Stimulated activated CD8-positive, alpha-beta memory T cell treated with anti-CD3 and anti-CD28 coated beads, Interleukin-7, amount 100 ng/mL, for 1 hour (primary cell): ENCODE measurements around the gene POLE3.
"Not testable (repeated sequence)": the region's sequence is repeated elsewhere in the genome, so short reads cannot be mapped to it uniquely, and the experiment has no call there.

Source experiments
- DNase-seq, 2 donors: peaks; one replicate each; pipeline ENCODE4 v3.0.0-alpha.2; 2020; ENCODE audit warnings: low read depth in 2 of 2

POLE3 gene

DNA sequence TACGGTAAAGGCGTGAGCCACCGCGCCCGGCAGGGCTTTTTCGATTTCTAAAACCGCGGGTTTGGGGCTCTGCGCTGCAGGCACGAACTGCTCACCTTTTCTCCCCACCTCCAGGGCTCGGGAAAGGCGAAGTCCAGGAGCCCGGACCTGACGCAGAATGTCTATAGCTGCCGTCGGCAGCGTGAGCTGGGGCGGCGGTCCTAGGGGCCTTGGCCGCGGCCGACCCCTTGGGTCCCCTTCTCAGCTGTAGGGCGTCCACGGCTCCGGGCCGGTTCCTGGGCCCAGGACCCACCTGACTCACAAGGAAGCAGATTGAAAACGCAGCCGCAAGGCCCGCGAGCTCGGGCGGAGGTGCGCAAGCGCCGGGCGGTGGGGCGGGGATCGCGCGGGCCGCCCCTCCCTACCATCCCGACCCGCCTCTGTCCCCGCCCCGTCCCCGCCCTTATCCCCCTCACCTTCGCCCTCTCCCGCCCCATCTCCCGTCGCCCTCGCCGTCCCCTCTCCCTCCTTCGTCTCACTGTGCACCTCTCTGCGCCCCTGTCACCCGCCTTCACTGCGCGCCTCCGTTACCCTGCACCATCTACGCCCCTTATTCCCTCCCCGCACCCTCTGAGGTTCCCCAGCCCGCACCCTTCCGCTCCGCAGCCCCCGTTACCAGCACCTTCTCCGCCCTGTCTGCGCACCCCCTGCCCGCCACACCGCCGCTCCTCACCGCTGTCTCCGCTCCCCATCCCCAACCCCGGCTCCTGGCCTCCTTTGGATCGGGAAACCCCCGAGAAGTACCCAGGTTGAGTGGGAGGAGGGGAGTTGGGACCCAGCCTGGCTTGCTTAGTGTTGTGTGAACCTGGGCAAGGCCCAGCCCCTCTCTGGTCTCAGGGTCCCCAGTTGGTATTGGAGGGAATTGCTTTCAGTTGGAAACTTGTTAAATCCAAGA is 33.6 kb downstream of the POLE3 start, which contains the start of gene HDHD3:
Gene HDHD3 (minus strand): TSS at position 353 of the 934 bp plus-strand sequence. CDS start 2,632 bp downstream, outside the sequence.
- DNase-seq = peak; percentile 60 to 68

DNA sequence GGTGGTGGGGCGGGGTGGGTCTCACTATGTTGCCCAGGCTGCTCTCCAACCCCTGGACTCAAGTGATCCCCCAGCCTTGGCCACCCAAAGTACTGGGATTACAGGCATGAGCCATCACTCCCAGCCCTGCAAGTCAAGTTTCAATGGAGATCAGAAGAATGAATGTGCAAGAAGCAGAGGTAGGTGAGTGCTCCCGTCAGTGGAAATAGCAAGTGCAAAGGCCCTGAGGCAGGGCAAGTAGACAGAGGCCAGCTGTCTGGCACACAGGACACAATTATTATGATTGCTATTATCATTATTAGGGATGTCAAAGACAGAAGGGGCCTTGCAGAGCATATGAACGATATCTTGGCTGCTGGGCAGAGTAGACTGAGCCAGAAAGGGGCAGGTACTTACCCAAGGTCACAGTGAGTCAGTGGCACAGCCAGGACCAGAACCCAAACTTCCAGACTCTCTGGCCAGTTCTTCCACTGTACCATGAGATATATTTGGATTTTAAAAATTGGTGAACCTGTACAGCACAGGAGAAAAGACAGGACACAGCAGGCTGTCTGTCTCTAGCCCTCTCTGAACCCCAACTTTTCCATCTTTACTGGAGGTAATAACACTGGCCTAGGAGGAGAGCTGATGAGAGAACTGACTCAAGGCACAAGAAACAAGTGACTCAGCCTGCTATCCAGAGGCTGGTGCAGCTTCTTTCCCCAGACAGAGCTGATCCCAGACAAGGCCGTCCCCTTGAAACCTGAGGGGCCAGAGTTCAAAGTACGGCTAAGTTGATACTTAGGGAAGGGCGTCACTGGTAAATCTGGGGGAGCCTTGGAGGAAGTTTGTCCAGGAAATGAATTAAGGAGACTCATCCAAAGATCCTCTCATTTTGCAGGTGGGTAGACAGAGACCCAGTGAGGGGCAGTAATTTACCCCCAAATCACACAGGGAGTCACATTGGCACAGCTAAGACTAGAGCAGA is 35.1 kb downstream of the POLE3 start:
- no peak for DNase-seq

DNA sequence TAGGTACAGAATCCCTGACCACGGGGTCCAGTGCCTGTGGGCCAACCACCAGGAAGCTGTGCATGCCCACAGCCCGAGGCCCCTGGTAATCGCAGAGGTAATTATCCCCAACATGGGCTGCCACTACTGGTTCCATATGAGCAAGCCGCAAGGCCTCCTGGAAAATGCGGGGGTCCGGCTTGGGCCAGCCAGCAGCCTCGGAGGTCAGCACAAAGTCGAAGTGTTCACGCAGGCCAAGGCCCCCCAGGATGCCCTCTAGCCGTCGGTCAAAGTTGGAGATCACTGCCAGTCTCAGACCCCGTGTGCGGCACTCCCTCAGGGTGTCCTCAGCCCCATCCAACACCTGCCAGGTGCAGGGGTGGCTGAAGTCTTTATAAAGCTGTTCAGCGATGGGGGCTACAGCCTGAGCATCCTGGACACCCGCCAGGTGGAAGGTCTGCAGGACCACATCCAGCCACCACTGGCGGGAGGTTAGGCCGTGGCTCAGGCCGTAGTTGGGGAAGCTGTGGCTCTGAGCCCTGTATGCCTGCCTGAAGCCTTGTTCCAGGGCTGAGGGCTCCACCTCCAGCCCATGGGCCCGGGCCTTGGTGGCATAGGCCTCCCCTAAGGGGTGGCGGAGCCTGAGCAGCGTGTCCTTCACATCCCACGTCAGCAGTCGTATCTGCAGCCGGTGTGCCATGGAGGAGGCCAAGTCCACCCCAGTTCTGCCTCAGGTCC is 36.6 kb downstream of the POLE3 start:
- DNase-seq = no peak

DNA sequence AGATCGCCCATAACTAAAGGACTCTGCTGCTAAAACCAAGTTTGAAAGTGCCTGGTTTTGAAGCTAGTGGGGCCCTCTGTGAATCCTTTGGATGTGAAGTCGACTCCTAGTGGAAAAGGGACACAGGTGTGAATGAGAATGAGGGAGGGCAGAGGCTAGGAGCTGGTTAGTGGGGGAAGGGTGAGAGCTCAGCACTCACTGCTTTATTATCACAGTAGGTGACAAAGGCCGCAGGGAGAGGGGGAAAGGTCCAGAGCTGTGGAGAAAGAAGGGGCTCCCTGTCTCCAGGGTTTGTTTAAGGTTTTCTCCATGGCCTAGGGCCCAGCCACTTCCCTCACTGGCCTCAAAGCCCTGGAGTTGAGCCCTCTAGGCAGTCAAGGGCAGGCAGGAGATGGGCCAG is 37.2 kb downstream of the POLE3 start:
- no peak for DNase-seq

DNA sequence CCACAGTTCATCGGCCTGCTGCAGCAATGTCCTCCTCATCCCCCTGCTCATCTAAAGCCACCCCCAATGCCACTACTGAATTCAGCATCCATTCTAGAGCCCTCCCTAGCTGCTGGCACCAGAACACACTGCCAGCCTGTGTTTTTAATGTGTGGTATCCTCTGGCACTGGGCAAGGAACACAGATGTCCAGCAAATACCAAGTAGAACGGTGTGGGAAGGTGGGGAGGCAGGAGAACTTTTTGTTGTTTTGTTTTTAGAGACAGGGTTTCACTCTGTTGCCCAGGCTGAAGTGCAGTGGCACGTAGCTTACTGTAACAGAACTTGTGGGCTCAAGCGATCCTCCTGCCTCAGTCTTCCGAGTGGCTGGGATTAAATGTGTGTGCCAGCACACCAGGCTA is 38.4 kb downstream of the POLE3 start:
- DNase-seq = no peak

DNA sequence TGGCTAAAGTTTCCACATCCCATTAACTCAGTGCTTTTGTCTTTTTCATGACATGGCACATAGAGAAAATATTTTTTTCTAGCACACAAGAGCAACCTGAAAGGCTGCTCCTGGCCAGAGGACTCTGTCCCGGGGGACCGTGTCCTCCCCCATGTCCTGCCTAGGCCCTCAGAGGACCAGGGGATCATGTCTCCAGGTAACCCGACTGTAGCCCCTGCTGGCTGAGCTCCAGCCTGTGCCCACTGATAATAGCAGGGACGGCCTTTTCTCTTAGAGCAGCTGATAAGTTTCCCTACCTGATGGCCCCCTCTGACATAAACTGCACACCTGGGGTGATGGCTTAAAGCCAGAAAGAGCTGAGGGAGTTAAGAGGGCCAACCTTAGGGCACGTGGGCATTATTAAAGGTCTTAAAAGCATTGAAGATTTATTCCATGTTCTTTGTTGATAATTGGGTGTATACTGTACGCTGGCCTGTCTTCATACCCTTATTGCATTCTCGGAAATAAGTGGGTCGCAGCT is 39.6 kb downstream of the POLE3 start:
- DNase-seq = no peak

DNA sequence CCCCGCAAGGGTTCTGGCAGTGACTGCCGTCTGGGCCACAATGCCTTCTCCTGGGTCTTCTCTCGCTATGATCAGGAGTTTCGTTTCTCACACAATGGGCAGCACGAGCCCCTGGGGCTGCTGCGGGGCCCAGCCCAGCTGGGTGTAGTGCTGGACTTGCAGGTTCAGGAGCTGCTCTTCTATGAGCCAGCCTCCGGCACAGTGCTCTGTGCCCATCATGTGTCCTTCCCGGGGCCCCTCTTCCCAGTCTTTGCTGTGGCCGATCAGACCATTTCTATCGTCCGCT is 40.7 kb downstream of the POLE3 start:
- no peak for DNase-seq

DNA sequence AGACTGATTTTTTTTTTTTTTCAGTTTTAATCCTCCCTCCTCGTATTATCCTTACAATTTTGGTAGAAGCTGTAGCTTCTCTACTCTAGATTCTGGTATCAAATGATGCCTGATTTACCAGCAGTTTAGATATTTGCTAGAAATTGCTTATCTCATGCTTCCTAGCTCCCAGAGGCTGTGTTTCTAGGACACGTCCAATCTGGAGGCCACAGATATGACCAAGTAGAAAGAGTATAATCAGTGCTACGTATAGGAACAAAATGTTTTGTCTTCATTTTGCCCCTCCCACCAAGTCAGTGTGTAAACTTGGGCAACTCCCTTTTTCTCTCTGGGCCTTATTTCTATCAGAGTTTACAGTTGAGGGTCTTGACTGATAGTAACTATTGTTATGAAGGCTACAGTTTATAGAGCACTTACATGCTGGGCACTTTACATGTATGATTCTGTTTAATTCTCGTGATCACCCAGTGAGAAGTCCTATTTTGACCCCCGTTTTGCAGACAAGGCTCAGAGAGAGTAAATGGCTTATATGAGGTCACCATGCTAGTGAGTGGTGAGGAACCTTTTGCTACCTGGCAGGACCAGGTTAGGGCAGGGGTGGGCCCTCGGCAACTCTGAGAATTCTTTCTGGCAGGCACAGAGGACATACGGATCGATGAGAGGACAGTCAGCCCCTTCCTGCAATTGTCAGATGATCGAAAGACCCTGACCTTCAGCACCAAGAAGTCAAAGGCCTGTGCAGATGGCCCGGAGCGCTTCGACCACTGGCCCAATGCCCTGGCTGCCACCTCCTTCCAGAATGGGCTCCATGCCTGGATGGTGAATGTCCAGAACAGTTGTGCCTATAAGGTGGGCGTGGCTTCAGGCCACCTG is 41.3 kb downstream of the POLE3 start:
- DNase-seq = no peak

DNA sequence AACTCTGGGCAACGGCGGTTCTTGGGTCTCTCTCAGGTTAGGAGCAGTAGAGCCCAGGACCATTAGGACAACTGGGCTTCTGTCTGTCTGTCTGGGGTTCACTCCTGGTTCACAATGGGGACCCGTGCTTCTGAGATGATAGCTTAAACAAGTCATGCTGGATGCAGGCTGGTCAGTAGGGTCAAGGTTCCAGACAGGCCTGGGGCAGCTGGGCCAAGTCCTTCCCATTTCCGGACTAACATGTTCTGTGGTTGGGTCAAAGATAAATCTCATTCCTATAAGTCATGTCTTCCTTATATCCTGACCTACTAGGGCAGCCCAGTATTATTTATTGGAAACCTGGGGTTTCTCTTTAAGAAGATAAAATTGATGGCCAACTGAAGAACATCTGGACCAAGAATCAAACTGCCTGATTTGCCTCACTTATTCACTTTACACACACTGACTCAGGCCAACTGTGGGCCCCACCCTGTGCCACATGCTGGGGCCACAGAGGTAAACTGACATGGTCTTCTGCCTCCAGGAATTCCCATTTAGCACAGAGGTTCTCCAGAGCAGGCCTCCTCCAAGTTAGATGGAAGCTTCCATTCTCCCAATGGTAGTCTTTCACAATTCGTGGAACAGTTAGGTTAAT is 42.0 kb downstream of the POLE3 start:
- DNase-seq = no peak

DNA sequence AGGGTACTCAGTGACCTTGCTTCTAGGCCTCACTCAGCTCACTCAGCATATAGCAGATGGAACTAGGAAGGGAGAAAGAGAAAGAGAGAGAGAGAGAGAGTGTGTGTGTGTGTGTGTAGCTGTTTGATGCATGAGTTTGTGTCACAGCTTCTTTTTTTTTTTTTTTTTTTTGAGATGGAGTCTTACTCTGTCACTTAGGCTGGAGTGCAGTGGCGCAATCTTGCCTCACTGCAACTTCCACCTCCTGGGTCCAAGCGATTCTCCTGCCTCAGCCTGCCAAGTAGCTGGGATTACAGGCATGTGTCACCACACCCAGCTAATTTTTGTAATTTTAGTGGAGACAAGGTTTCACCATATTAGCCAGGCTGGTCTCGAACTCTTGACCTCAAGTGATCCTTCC is 44.8 kb downstream of the POLE3 start:
- not testable (repeated sequence) for DNase-seq

DNA sequence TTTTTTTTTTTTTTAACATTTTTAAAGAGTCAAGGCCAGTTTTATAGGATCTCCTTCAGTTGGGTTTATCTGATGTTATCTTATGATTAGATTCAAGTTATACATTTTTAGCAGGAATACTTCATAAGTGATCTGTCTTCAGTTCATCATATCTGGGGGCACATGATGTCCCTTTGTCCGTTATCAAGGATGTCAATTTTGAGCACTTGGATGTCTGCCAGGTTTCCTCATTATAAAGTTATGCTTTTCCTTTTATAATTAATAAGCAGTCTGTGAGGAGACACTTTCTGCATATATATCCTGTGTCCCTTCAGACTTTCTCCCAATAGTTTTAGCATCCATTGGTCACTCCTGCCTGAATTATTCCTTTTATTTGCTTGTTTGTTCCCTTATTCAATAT is 45.5 kb downstream of the POLE3 start:
- DNase-seq = no peak

DNA sequence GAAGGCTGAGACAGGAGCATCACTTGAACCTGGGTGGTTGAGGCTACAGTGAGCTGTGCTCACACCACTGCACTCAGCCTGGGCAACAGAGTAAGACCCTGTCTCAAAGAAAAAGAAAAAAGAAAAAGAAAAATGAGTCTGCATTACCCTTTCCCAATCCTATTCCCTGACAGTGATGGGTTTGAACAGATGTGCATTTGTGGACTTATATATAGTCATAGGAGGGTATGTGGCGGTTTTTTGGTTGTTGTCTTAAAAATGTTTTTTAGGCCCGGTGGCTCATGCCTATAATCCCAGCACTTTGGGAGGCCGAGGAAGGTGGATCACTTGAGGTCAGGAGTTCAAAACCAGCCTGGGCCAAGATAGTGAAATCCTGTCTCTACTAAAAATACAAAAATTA is 47.1 kb downstream of the POLE3 start:
- no peak for DNase-seq

DNA sequence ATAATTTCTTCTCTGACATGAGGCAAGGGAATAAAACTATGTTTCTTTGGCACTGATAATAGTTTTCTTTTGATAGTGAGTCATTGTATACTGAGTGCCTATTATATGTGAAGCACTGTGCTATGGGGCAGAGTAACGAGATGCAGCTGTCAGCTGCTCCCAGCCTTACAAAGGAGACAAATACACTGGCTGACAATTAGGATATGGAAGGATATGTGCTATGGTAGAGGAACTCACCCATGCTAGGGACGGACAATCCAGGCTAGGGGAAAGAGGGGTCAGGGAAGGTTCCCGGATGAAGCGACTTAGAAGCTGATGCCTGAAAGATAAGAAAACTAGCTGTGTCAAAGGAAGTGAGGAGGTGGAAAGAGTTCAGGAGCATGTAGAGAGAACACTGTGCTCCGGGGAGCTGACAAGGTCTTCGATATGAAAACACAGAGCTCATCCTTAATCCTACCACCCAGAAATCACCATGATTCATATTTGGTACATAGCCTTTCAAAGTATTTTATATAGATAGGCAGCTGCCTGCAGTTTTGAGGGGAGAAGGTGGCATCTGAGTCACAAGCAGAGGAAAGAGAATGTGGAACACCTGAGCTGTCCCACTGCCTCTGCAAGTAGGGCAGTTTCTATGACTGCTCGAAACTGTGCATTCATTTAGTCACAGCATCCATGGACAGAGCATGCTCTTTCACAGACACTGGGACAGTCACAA is 49.0 kb downstream of the POLE3 start:
- DNase-seq = no peak

DNA sequence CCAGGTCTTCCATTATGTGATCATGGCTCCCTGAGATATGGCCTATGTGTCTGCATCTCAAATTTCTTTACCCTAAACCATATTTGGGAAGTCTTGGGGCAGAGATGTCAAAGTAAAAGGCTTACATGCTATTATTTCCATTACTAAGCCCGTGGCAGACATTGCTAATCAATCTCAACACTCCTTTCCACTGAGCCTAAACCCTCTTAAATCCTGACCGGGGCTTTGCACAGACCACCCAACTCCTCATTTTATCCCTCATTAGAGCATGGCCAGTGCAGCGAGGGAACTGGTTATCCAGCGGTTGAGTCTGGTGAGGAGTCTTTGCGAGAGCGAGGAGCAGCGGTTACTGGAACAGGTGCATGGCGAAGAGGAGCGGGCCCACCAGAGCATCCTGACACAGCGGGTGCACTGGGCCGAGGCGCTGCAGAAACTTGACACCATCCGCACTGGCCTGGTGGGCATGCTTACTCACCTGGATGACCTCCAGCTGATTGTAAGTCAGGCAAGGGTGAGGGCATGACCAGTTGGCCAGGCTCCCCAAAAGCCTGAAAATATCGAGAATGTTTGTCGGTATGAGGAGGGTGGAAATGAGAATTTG is 50.1 kb downstream of the POLE3 start:
- no peak for DNase-seq

DNA sequence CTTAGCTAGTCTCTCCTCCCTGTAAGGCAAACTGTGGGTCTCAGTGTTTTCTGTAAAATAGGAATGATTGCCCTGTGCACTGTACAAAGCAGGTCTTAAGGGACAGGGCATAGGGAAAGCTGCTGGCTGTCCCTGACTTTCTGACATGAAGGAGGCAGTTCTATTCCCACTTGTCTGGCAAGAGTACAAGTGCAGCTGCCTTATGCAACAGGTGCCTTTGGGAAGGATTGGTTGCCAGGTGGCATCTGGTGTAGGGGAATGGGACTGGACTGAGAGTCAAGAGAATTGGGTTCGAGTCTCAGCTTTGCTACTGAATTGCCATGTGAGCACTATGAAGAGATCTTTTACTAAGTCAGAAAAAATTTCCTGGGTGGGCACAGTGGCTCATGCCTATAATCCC is 51.1 kb downstream of the POLE3 start:
- DNase-seq = no peak
